Natural killer cell (primary cell): Measurements from ENCODE around the gene PRRT1B. TPM values are rescaled to one million over a fixed set of nuclear protein-coding genes. Genes with fewer than 3 reads are reported as not detected.
A peak's percentile ranks its signal among the peaks of the same experiment; 100 is the strongest.

Source experiments
- ATAC-seq, 3 donors: fragments of 150-1000 bp in 2 of 3; fragments of 200-7000 bp in 1 of 3; cut with Tn5 transposase; 1 replicate in 1 of 3; 2 replicates in 2 of 3; pipeline ENCODE4 v1.10.0; 2021; ENCODE audit warnings: mild to moderate bottlenecking in 2 of 3, moderate library complexity in 2 of 3
- DNase-seq, 2 donors: peaks; one replicate each; pipeline versions ENCODE4 v3.0.0 to v3.0.0-alpha.2; 2013 to 2021; ENCODE audit warnings: mixed read lengths in 1 of 2
- H3K27ac ChIP-seq: one replicate; pipeline ENCODE4 v1.5.1; 2013; ENCODE audit warnings: mild to moderate bottlenecking, low read length
- H3K27me3 ChIP-seq: one replicate; pipeline ENCODE4 v1.6.1; 2013; ENCODE audit warnings: low read length; ENCODE audit not compliant: control insufficient read depth, insufficient read depth
- H3K36me3 ChIP-seq: one replicate; pipeline ENCODE4 v1.6.1; 2013; ENCODE audit warnings: low read length; ENCODE audit not compliant: control insufficient read depth, insufficient read depth
- H3K4me1 ChIP-seq: one replicate; pipeline ENCODE4 v1.6.1; 2013; ENCODE audit warnings: low read length; ENCODE audit not compliant: control insufficient read depth, insufficient read depth
- H3K4me3 ChIP-seq: one replicate; pipeline ENCODE4 v1.5.1; 2013; ENCODE audit warnings: low read length
- H3K9me3 ChIP-seq: one replicate; pipeline ENCODE4 v1.6.1; 2013; ENCODE audit warnings: low read length; ENCODE audit not compliant: control insufficient read depth, insufficient read depth
- H3K27ac Mint-ChIP-seq, 2 donors: one replicate each; pipeline ENCODE4 v1.8.0; 2022; ENCODE audit warnings: mild to moderate bottlenecking in 2 of 2, mixed read lengths in 2 of 2, moderate library complexity in 1 of 2
- H3K27me3 Mint-ChIP-seq, 2 donors: one replicate each; pipeline ENCODE4 v1.8.0; 2022; ENCODE audit warnings: low read depth in 2 of 2, mixed read lengths in 2 of 2
- H3K36me3 Mint-ChIP-seq: one replicate; pipeline ENCODE4 v1.8.0; 2022; ENCODE audit warnings: mixed read lengths
- H3K4me1 Mint-ChIP-seq, 2 donors: one replicate each; pipeline ENCODE4 v1.8.0; 2022; ENCODE audit warnings: mixed read lengths in 2 of 2
- H3K4me3 Mint-ChIP-seq: one replicate; pipeline ENCODE4 v1.8.0; 2022; ENCODE audit warnings: mild to moderate bottlenecking, moderate library complexity, mixed read lengths
- H3K9me3 Mint-ChIP-seq, 2 donors: one replicate each; pipeline ENCODE4 v1.8.0; 2022; ENCODE audit warnings: mixed read lengths in 2 of 2
- WGBS: methylation state at CpG from one replicate; pipeline ENCODE4 v1.1.7; 2013; ENCODE audit warnings: missing lambda C conversion rate; ENCODE audit not compliant: insufficient coverage; 5-methylcytosine and 5-hydroxymethylcytosine counted together
- intact Hi-C: fragments of 100-400 bp; cut with micrococcal nuclease; formaldehyde crosslinking; loops from one replicate; pipeline ENCODE4 v1.14.2; 2022
- total RNA-seq, 4 donors: library from RNA; stranded (reverse); fragments of 120-200 nt in 1 of 4; gene quantifications; one replicate each; pipeline versions ENCODE4 v1.2.3 to v1.2.4, GENCODE V29; 2013 to 2022
- TF ChIP-seq, protein P1 (sequence below): fragments of 200-600 bp; IDR thresholded peaks from one replicate; pipeline ENCODE4 v1.8.0; 2022; ENCODE audit warnings: antibody characterized with exemption

Gene PRRT1B
- total RNA-seq, 3 donors from 2014 or later (not counting 1 experiment from before 2014, with no cell fraction given): not detected

- 77% methylated on average over 6 of the region's 6 CpGs for WGBS
- no peak overlapping the region for H3K27ac Mint-ChIP-seq
These were observed 6.7 kb downstream of the PRRT1B start for GRCh38 chr9:131552030-131552429.

DNA sequence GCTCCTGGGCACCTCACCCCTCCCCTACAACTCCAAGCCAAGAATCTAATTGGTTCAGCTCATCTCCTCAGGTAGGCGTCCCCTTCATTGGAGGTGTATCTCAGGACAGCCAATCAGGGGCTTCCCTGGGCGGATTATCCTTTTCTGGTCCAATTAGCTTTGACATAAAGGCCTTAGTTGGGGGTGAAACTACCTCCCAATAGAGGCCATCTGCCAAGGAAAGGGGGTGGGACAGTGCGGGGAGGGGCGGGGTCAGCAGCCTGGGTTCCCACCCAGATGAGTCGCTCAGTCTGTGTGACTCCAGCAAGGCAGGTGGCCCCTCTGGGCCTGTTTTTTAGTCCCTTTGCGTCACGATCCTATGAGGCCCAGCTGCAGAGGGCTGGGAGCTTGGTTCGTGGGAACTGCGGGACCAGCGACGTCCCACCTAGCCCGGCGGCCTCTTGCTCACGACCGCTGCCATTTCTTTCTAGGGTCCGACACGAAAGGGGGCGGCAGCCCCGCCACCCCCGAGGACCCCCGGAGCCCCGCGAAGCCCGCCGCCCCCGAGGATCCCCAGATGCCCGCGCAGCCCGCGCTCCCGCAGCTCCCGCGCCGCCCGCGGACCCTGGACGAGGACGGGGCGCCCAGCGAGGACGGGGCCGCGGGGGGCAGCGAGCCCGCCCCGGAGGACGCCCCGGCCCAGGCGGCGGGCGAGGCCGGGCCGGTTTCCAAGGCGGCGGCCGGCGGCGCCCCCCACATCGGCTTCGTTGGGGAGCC lies 8.9 kb downstream of the PRRT1B start:
- H3K36me3 Mint-ChIP-seq: no peaks in the 10 kb centered on the region
- Histone ChIP-seq H3K36me3 (no peaks in the 10 kb centered on the region), H3K4me1 (peaks cover 4% of the 10 kb centered on the region), H3K4me3 (no peak overlapping the region), H3K9me3 (no peaks in the 10 kb centered on the region), H3K27me3 (peaks cover 21% of the 10 kb centered on the region), H3K27ac (no peak overlapping the region)
- no peak for DNase-seq
- ATAC-seq: peak in 1 of 3 donors; percentile 10
- TF ChIP-seq, protein P1, sequence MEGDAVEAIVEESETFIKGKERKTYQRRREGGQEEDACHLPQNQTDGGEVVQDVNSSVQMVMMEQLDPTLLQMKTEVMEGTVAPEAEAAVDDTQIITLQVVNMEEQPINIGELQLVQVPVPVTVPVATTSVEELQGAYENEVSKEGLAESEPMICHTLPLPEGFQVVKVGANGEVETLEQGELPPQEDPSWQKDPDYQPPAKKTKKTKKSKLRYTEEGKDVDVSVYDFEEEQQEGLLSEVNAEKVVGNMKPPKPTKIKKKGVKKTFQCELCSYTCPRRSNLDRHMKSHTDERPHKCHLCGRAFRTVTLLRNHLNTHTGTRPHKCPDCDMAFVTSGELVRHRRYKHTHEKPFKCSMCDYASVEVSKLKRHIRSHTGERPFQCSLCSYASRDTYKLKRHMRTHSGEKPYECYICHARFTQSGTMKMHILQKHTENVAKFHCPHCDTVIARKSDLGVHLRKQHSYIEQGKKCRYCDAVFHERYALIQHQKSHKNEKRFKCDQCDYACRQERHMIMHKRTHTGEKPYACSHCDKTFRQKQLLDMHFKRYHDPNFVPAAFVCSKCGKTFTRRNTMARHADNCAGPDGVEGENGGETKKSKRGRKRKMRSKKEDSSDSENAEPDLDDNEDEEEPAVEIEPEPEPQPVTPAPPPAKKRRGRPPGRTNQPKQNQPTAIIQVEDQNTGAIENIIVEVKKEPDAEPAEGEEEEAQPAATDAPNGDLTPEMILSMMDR: no peak
- 35% methylated on average over 60 of the region's 60 CpGs for WGBS
- H3K9me3 Mint-ChIP-seq: no peaks in the 10 kb centered on the region
- H3K27me3 Mint-ChIP-seq: peaks cover 20 to 44% of the 10 kb centered on the region in 2 donors
- no peak overlapping the region for H3K4me3 Mint-ChIP-seq
- intact Hi-C loops: no loop called here
- no peaks in the 10 kb centered on the region for H3K4me1 Mint-ChIP-seq
- no peak overlapping the region for H3K27ac Mint-ChIP-seq

More at GRCh38 chr9:131552030-131552429, 6.7 kb downstream of the PRRT1B start:
- Mint-ChIP-seq H3K4me3 (no peak overlapping the region), H3K4me1 (peaks cover 0 to 8% of the 10 kb centered on the region in 2 donors), H3K27me3 (peaks cover 43 to 65% of the 10 kb centered on the region in 2 donors), H3K9me3 (no peaks in the 10 kb centered on the region), H3K36me3 (no peaks in the 10 kb centered on the region)
- Histone ChIP-seq H3K4me1 (peaks cover 4% of the 10 kb centered on the region), H3K4me3 (no peak overlapping the region), H3K9me3 (no peaks in the 10 kb centered on the region), H3K36me3 (no peaks in the 10 kb centered on the region), H3K27me3 (peaks cover 22% of the 10 kb centered on the region), H3K27ac (no peak overlapping the region)
- DNase-seq (no peak), ATAC-seq (no peak)
- TF ChIP-seq, protein P1: no peak
- intact Hi-C loops: no loop called here

DNA sequence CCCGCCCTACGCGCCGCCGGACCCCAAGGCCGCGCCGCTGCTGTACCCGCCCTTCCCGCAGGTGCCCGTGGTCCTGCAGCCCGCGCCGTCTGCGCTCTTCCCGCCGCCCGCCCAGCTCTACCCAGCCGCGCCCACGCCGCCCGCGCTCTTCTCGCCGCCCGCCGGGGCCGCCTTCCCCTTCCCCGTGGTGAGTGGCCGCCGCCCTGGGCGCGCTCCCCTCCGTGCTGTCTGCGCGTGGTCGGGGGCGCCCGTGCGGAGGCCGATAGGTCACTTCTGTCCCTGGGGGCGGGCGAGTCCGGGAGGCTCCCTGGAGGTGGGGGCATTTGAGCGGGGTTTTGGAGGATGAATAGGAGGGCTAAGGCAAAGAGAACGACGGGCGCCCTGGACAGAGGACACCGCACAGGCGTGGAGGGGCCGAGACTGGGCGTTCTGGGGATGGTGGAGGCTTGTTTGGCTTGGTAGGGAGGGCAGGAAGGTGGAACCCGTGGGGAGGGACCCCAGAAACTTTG lies 9.6 kb downstream of the PRRT1B start:
- no peak for DNase-seq
- Histone ChIP-seq H3K36me3 (no peaks in the 10 kb centered on the region), H3K27me3 (peaks cover 21% of the 10 kb centered on the region), H3K4me1 (peaks cover 4% of the 10 kb centered on the region), H3K27ac (no peak overlapping the region), H3K9me3 (no peaks in the 10 kb centered on the region), H3K4me3 (no peak overlapping the region)
- no peak overlapping the region for H3K4me3 Mint-ChIP-seq
- H3K4me1 Mint-ChIP-seq: no peaks in the 10 kb centered on the region
- TF ChIP-seq, protein P1: no peak
- WGBS: 24% methylated on average over 54 of the region's 54 CpGs
- no peaks in the 10 kb centered on the region for H3K36me3 Mint-ChIP-seq
- no peak overlapping the region for H3K27ac Mint-ChIP-seq
- H3K9me3 Mint-ChIP-seq: no peaks in the 10 kb centered on the region
- intact Hi-C loops: no loop called here
- peak in 1 of 3 donors; percentile 49 for ATAC-seq
- peaks cover 14 to 37% of the 10 kb centered on the region in 2 donors for H3K27me3 Mint-ChIP-seq
